T-helper 1 cell treated with Interleukin-12 subunit alpha and Interleukin-12 subunit beta and Interleukin-4 antibody, amounts not matched to agents 30 μg/mL and 1 μg/mL, for 36 hours (primary cell): ENCODE data around the gene CRACDL.

Source experiments
- H3K27ac Mint-ChIP-seq: one replicate; pipeline ENCODE4 v1.8.0; 2021; ENCODE audit warnings: mild to moderate bottlenecking, mixed read lengths
- H3K27me3 Mint-ChIP-seq: one replicate; pipeline ENCODE4 v1.8.0; 2021; ENCODE audit warnings: low read depth, mixed read lengths
- H3K36me3 Mint-ChIP-seq: one replicate; pipeline ENCODE4 v1.8.0; 2021; ENCODE audit warnings: low read depth, mixed read lengths
- H3K4me1 Mint-ChIP-seq: one replicate; pipeline ENCODE4 v1.8.0; 2021; ENCODE audit warnings: low read depth, mixed read lengths
- H3K4me3 Mint-ChIP-seq: one replicate; pipeline ENCODE4 v1.8.0; 2021; ENCODE audit warnings: mild to moderate bottlenecking, moderate library complexity, mixed read lengths
- H3K9me3 Mint-ChIP-seq: one replicate; pipeline ENCODE4 v1.8.0; 2021; ENCODE audit warnings: mixed read lengths

CRACDL gene

GRCh38 chr2:98815795-98816194 lies 120.2 kb downstream of the CRACDL start:
- no peak overlapping the region for H3K27ac Mint-ChIP-seq
- peaks cover 2% of the 10 kb centered on the region for H3K9me3 Mint-ChIP-seq
- no peak overlapping the region for H3K4me3 Mint-ChIP-seq
- H3K27me3 Mint-ChIP-seq = peaks cover 40% of the 10 kb centered on the region
- peaks cover 3% of the 10 kb centered on the region for H3K4me1 Mint-ChIP-seq
- H3K36me3 Mint-ChIP-seq = peaks cover 2% of the 10 kb centered on the region

GRCh38 chr2:98811766-98812165 lies 124.3 kb downstream of the CRACDL start:
- H3K4me1 Mint-ChIP-seq = peaks cover 12% of the 10 kb centered on the region
- H3K36me3 Mint-ChIP-seq = peaks cover 2% of the 10 kb centered on the region
- peaks cover 45% of the 10 kb centered on the region for H3K27me3 Mint-ChIP-seq
- peaks cover 2% of the 10 kb centered on the region for H3K9me3 Mint-ChIP-seq
- H3K4me3 Mint-ChIP-seq = no peak overlapping the region
- no peak overlapping the region for H3K27ac Mint-ChIP-seq

- no peak overlapping the region for H3K4me3 Mint-ChIP-seq
- H3K27ac Mint-ChIP-seq = no peak overlapping the region
- H3K27me3 Mint-ChIP-seq = peaks cover 36% of the 10 kb centered on the region
- peaks cover 10% of the 10 kb centered on the region for H3K4me1 Mint-ChIP-seq
- peaks cover 2% of the 10 kb centered on the region for H3K9me3 Mint-ChIP-seq
- H3K36me3 Mint-ChIP-seq = no peaks in the 10 kb centered on the region
Observed at GRCh38 chr2:98810588-98810928, 125.5 kb downstream of the CRACDL start.

GRCh38 chr2:98809878-98810587 lies 126.0 kb downstream of the CRACDL start:
- Mint-ChIP-seq H3K27ac (no peak overlapping the region), H3K36me3 (no peaks in the 10 kb centered on the region), H3K9me3 (peaks cover 2% of the 10 kb centered on the region), H3K4me3 (no peak overlapping the region), H3K27me3 (peaks cover 31% of the 10 kb centered on the region), H3K4me1 (peaks cover 12% of the 10 kb centered on the region)

GRCh38 chr2:98809116-98809515 lies 126.9 kb downstream of the CRACDL start:
- H3K27ac Mint-ChIP-seq = no peak overlapping the region
- H3K9me3 Mint-ChIP-seq = peaks cover under 1% of the 10 kb centered on the region
- peaks cover 24% of the 10 kb centered on the region for H3K27me3 Mint-ChIP-seq
- peaks cover 12% of the 10 kb centered on the region for H3K4me1 Mint-ChIP-seq
- H3K36me3 Mint-ChIP-seq = no peaks in the 10 kb centered on the region
- no peak overlapping the region for H3K4me3 Mint-ChIP-seq

- H3K36me3 Mint-ChIP-seq = no peaks in the 10 kb centered on the region
- H3K27me3 Mint-ChIP-seq = peaks cover 20% of the 10 kb centered on the region
- H3K4me1 Mint-ChIP-seq = peaks cover 12% of the 10 kb centered on the region
- H3K4me3 Mint-ChIP-seq = no peak overlapping the region
- no peak overlapping the region for H3K27ac Mint-ChIP-seq
- no peaks in the 10 kb centered on the region for H3K9me3 Mint-ChIP-seq
Observed at GRCh38 chr2:98808546-98808945, 127.5 kb downstream of the CRACDL start.

GRCh38 chr2:98807929-98808328 lies 128.1 kb downstream of the CRACDL start:
- Mint-ChIP-seq H3K4me1 (peaks cover 12% of the 10 kb centered on the region), H3K4me3 (no peak overlapping the region), H3K27me3 (peaks cover 20% of the 10 kb centered on the region), H3K9me3 (no peaks in the 10 kb centered on the region), H3K27ac (no peak overlapping the region), H3K36me3 (no peaks in the 10 kb centered on the region)

- H3K9me3 Mint-ChIP-seq = no peaks in the 10 kb centered on the region
- H3K27ac Mint-ChIP-seq = peak overlapping the region; percentile 47
- peaks cover 20% of the 10 kb centered on the region for H3K27me3 Mint-ChIP-seq
- no peak overlapping the region for H3K4me3 Mint-ChIP-seq
- no peaks in the 10 kb centered on the region for H3K36me3 Mint-ChIP-seq
- H3K4me1 Mint-ChIP-seq = peaks cover 12% of the 10 kb centered on the region
Observed at GRCh38 chr2:98807221-98807620, 128.8 kb downstream of the CRACDL start.

- Mint-ChIP-seq H3K4me1 (peaks cover 12% of the 10 kb centered on the region), H3K36me3 (no peaks in the 10 kb centered on the region), H3K27ac (no peak overlapping the region), H3K4me3 (no peak overlapping the region), H3K9me3 (no peaks in the 10 kb centered on the region), H3K27me3 (peaks cover 15% of the 10 kb centered on the region)
Observed at GRCh38 chr2:98806236-98806697, 129.8 kb downstream of the CRACDL start.

- H3K27me3 Mint-ChIP-seq = peaks cover 10% of the 10 kb centered on the region
- peaks cover 12% of the 10 kb centered on the region for H3K4me1 Mint-ChIP-seq
- no peak overlapping the region for H3K4me3 Mint-ChIP-seq
- H3K36me3 Mint-ChIP-seq = no peaks in the 10 kb centered on the region
- no peak overlapping the region for H3K27ac Mint-ChIP-seq
- H3K9me3 Mint-ChIP-seq = no peaks in the 10 kb centered on the region
Observed at GRCh38 chr2:98805412-98806171, 130.4 kb downstream of the CRACDL start.

GRCh38 chr2:98804736-98805135 lies 131.3 kb downstream of the CRACDL start:
- H3K27me3 Mint-ChIP-seq = peaks cover 9% of the 10 kb centered on the region
- no peaks in the 10 kb centered on the region for H3K9me3 Mint-ChIP-seq
- H3K4me1 Mint-ChIP-seq = peaks cover 12% of the 10 kb centered on the region
- no peak overlapping the region for H3K4me3 Mint-ChIP-seq
- H3K27ac Mint-ChIP-seq = no peak overlapping the region
- H3K36me3 Mint-ChIP-seq = no peaks in the 10 kb centered on the region

- no peaks in the 10 kb centered on the region for H3K36me3 Mint-ChIP-seq
- peaks cover 12% of the 10 kb centered on the region for H3K27me3 Mint-ChIP-seq
- peaks cover 12% of the 10 kb centered on the region for H3K4me1 Mint-ChIP-seq
- H3K4me3 Mint-ChIP-seq = no peak overlapping the region
- no peak overlapping the region for H3K27ac Mint-ChIP-seq
- H3K9me3 Mint-ChIP-seq = no peaks in the 10 kb centered on the region
Observed at GRCh38 chr2:98804265-98804650, 131.8 kb downstream of the CRACDL start.

GRCh38 chr2:98803405-98804264 lies 132.4 kb downstream of the CRACDL start:
- Mint-ChIP-seq H3K9me3 (no peaks in the 10 kb centered on the region), H3K4me1 (peaks cover 12% of the 10 kb centered on the region), H3K27me3 (peaks cover 12% of the 10 kb centered on the region), H3K36me3 (no peaks in the 10 kb centered on the region), H3K4me3 (no peak overlapping the region), H3K27ac (no peak overlapping the region)

GRCh38 chr2:98802344-98802743 lies 133.7 kb downstream of the CRACDL start:
- no peaks in the 10 kb centered on the region for H3K9me3 Mint-ChIP-seq
- H3K4me3 Mint-ChIP-seq = no peak overlapping the region
- H3K4me1 Mint-ChIP-seq = peaks cover 9% of the 10 kb centered on the region
- H3K36me3 Mint-ChIP-seq = no peaks in the 10 kb centered on the region
- H3K27me3 Mint-ChIP-seq = peaks cover 12% of the 10 kb centered on the region
- no peak overlapping the region for H3K27ac Mint-ChIP-seq
